K562 (cell line): ENCODE measurements around the gene NEDD4L. TPM values are rescaled to one million over a fixed set of nuclear protein-coding genes. Genes with fewer than 3 reads are reported as not detected.

Source experiments
- BCOR ChIP-seq: fragments of 450-650 bp; IDR thresholded peaks from 2 replicates; pipeline ENCODE4 v1.6.1; 2016
- CBFA2T2 ChIP-seq: fragments of 450-650 bp; conservative IDR thresholded peaks from 2 replicates; pipeline ENCODE4 v1.6.1; 2017; ENCODE audit warnings: mild to moderate bottlenecking
- CREB1 ChIP-seq, 2 experiments: sonication (generic) in 1 of 2; formaldehyde crosslinking in 1 of 2; IDR thresholded peaks; 2 replicates each; pipeline versions ENCODE4 v1.6.1 to v1.8.0; 2012 to 2022; ENCODE audit warnings: inconsistent platforms in 1 of 2, mild to moderate bottlenecking in 1 of 2, missing genetic modification reagents in 1 of 2, moderate library complexity in 1 of 2
- DDX20 ChIP-seq: fragments of 450-650 bp; IDR thresholded peaks from 2 replicates; pipeline ENCODE4 v1.6.1; 2016; ENCODE audit warnings: missing genetic modification characterization, low read depth, mild to moderate bottlenecking, missing compliant biosample characterization, moderate library complexity
- ELF1 ChIP-seq: fragments of 200-800 bp; sonication (Bioruptor generic); IDR thresholded peaks from 2 replicates; pipeline ENCODE4 v1.6.1; 2016; ENCODE audit warnings: missing genetic modification characterization, missing compliant biosample characterization
- ESRRA ChIP-seq: fragments of 450-650 bp; IDR thresholded peaks from 2 replicates; pipeline ENCODE4 v1.6.1; 2014; ENCODE audit warnings: low read depth, mild to moderate bottlenecking, moderate library complexity, borderline replicate concordance
- FOXJ3 ChIP-seq: sonication (generic); formaldehyde crosslinking; IDR thresholded peaks from 2 replicates; pipeline ENCODE4 v1.4.0; 2020; ENCODE audit warnings: mild to moderate bottlenecking, missing genetic modification reagents
- GTF2A2 ChIP-seq: IDR thresholded peaks from 2 replicates; pipeline ENCODE4 v1.6.1; 2016; ENCODE audit warnings: mild to moderate bottlenecking, missing genetic modification characterization, missing compliant biosample characterization
- HMG20B ChIP-seq: fragments of 250-450 bp; sonication (Bioruptor Pico); IDR thresholded peaks from 2 replicates; pipeline ENCODE4 v1.5.0; 2021; ENCODE audit warnings: mild to moderate bottlenecking
- HNRNPK ChIP-seq: fragments of 200-400 bp; formaldehyde crosslinking; IDR thresholded peaks from one replicate; pipeline ENCODE4 v1.6.1; 2018; ENCODE audit warnings: mild to moderate bottlenecking, low read depth, low read length; ENCODE audit not compliant: poor library complexity, severe bottlenecking
- KDM5B ChIP-seq: fragments of 200-600 bp; sonication (generic); IDR thresholded peaks from 2 replicates; pipeline ENCODE4 v1.6.1; 2012; ENCODE audit warnings: low read depth, mild to moderate bottlenecking, moderate library complexity, low read length, control low read depth, inconsistent platforms; ENCODE audit not compliant: insufficient replicate concordance
- NCOA1 ChIP-seq: fragments of 450-650 bp; IDR thresholded peaks from 2 replicates; pipeline ENCODE4 v1.6.1; 2016; ENCODE audit warnings: low read depth
- NUFIP1 ChIP-seq: fragments of 450-650 bp; IDR thresholded peaks from 2 replicates; pipeline ENCODE4 v1.6.1; 2018; ENCODE audit not compliant: partially characterized antibody
- PCBP2 ChIP-seq: fragments of 200-400 bp; formaldehyde crosslinking; IDR thresholded peaks from 2 replicates; pipeline ENCODE4 v1.6.1; 2018; ENCODE audit warnings: low read length, low read depth, mild to moderate bottlenecking, moderate library complexity; ENCODE audit not compliant: poor library complexity, severe bottlenecking
- PML ChIP-seq: IDR thresholded peaks from 2 replicates; pipeline ENCODE4 v1.6.1; 2012; ENCODE audit warnings: low read length, inconsistent platforms
- SIRT6 ChIP-seq: IDR thresholded peaks from one replicate; pipeline ENCODE4 v1.6.1; 2012; ENCODE audit warnings: low read depth, mild to moderate bottlenecking, control low read depth, inconsistent platforms, low read length, moderate library complexity
- TCF3 ChIP-seq: sonication (generic); formaldehyde crosslinking; IDR thresholded peaks from 2 replicates; pipeline ENCODE4 v1.4.0; 2020; ENCODE audit warnings: mild to moderate bottlenecking, missing genetic modification reagents
- U2AF1 ChIP-seq: fragments of 200-400 bp; formaldehyde crosslinking; optimal IDR thresholded peaks from 2 replicates; pipeline ENCODE3; 2017; ENCODE audit warnings: mild to moderate bottlenecking, low read depth, low read length, moderate library complexity
- ZNF12 ChIP-seq: sonication (generic); formaldehyde crosslinking; IDR thresholded peaks from 2 replicates; pipeline ENCODE4 v1.4.0; 2020; ENCODE audit warnings: mild to moderate bottlenecking, missing genetic modification reagents
- ZNF184 ChIP-seq: sonication (generic); formaldehyde crosslinking; IDR thresholded peaks from 2 replicates; pipeline ENCODE4 v1.5.0; 2020; ENCODE audit warnings: missing genetic modification reagents
- ZNF253 ChIP-seq: fragments of 250-450 bp; sonication (Bioruptor Pico); conservative IDR thresholded peaks from 2 replicates; pipeline ENCODE4 v1.6.1; 2021; ENCODE audit warnings: mild to moderate bottlenecking
- ZNF695 ChIP-seq: fragments of 450-650 bp; formaldehyde crosslinking; IDR thresholded peaks from 2 replicates; pipeline ENCODE4 v1.4.0; 2020; ENCODE audit warnings: mild to moderate bottlenecking, moderate library complexity
- ZNF785 ChIP-seq: fragments of 250-450 bp; sonication (Bioruptor Pico); IDR thresholded peaks from 2 replicates; pipeline ENCODE4 v1.4.0; 2020; ENCODE audit warnings: mild to moderate bottlenecking
- polyA plus RNA-seq, 8 experiments: library from polyadenylated mRNA; depleted of rRNA in 4 of 8; stranded (reverse) in 5 of 8; unstranded in 3 of 8; fragments of >200 nt; fragmentation: Nextera tagmentation in 2 of 8; fragmentation: Illumina TruSeq in 1 of 8; extraction: Ambion mirVana in 2 of 8; extraction: Trizol in 1 of 8; gene quantifications; 2 replicates each; pipeline versions ENCODE4 v1.2.1 to v1.2.3, GENCODE V29; 2011 to 2014; ENCODE audit warnings: inconsistent platforms in 1 of 8, missing spikeins in 1 of 8
- total RNA-seq, 7 experiments: library from RNA; depleted of rRNA in 6 of 7; stranded (reverse); fragments of >200 nt in 6 of 7; fragmentation: Illumina TruSeq in 2 of 7; extraction: Trizol in 2 of 7; gene quantifications; 2 replicates each; pipeline versions ENCODE4 v1.2.1 to v1.2.3, GENCODE V29; 2011 to 2021; ENCODE audit warnings: low replicate concordance in 1 of 7
- TF ChIP-seq, protein P1 (sequence below): fragments of 450-650 bp; IDR thresholded peaks from 2 replicates; pipeline ENCODE4 v1.6.1; 2016; ENCODE audit warnings: antibody characterized with exemption
- TF ChIP-seq, protein P2 (sequence below): IDR thresholded peaks from 3 replicates; pipeline ENCODE4 v1.6.1; 2011; ENCODE audit warnings: borderline replicate concordance, mild to moderate bottlenecking; ENCODE audit not compliant: insufficient read length, insufficient read depth
- TF ChIP-seq, protein P3 (sequence below): fragments of 450-650 bp; IDR thresholded peaks from 2 replicates; pipeline ENCODE4 v1.6.1; 2016; ENCODE audit warnings: missing biosample characterization, missing genetic modification characterization

NEDD4L gene
- total and polyA plus RNA-seq, 9 of the 15 experiments (the other 6 are each of a cell fraction or from before 2014, with no cell fraction given) = 8.1 to 33.4 (median 19.9) TPM

DNA sequence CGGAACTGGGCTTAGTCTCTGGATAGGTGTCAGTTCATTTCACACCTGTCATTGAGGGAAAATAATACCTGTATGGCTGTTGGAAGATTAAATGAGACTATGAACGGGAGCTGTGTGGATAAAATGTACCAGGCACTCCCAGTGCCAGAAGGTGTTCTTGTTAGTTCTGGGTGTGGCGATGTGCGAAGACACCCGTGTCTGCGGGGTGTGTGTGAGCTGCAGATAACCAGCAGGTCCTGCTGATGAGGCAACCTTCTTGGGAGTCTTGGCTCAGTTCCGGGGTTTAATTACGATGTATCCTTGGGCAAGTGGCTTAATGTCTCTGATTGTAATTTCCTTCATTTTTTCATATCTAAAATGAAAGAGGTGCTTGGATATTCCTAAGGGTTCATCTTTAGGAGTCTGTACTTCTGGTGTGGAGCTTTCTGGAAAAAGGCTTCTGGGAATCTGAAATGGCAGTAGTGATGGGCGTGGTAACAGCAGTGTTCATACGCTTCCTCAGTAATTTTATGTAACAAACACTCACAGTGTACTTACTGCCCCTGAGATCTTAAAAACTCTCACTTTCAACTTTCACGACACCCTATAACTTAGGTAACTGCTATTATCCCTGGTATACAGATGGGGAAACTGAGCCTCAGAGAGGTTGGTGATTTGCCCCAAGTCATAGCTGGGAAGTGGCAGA, 35.0 kb downstream of the NEDD4L start (continued):
- TF ChIP-seq, protein P1, sequence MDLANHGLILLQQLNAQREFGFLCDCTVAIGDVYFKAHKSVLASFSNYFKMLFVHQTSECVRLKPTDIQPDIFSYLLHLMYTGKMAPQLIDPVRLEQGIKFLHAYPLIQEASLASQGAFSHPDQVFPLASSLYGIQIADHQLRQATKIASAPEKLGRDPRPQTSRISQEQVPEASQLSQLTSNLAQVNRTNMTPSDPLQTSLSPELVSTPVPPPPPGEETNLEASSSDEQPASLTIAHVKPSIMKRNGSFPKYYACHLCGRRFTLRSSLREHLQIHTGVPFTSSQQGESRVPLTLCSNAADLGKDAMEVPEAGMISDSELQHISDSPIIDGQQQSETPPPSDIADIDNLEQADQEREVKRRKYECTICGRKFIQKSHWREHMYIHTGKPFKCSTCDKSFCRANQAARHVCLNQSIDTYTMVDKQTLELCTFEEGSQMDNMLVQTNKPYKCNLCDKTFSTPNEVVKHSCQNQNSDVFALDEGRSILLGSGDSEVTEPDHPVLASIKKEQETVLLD = peak; percentile 59; the same call in 1 of the 2 replicates
- TF ChIP-seq BCOR (peak; percentile 65), U2AF1 (no peak), PCBP2 (no peak), PML (peak; percentile 86), FOXJ3 (CRISPR knock-in tag) (no peak), NUFIP1 (no peak), HMG20B (CRISPR knock-in tag) (no peak), ZNF695 (CRISPR knock-in tag) (no peak), TCF3 (CRISPR knock-in tag) (peak; percentile 97), ZNF12 (no peak), CREB1 (IDR thresholded peaks at IDR 0.05) (peak; percentile 42; the same call in 1 of the 2 replicates), CREB1 (CRISPR knock-in tag; IDR thresholded peaks at IDR 0.05) (no peak), ZNF785 (CRISPR knock-in tag) (no peak), DDX20 (tag) (no peak), ELF1 (tag) (peak; percentile 52; the same call in 1 of the 2 replicates), GTF2A2 (tag) (no peak), CBFA2T2 (peak; percentile 92), ZNF184 (CRISPR knock-in tag) (no peak), SIRT6 (no peak), HNRNPK (no peak), ZNF253 (CRISPR knock-in tag) (no peak), KDM5B (no peak), ESRRA (no peak), NCOA1 (peak; percentile 45; the same call in 1 of the 2 replicates)
- TF ChIP-seq, protein P2, sequence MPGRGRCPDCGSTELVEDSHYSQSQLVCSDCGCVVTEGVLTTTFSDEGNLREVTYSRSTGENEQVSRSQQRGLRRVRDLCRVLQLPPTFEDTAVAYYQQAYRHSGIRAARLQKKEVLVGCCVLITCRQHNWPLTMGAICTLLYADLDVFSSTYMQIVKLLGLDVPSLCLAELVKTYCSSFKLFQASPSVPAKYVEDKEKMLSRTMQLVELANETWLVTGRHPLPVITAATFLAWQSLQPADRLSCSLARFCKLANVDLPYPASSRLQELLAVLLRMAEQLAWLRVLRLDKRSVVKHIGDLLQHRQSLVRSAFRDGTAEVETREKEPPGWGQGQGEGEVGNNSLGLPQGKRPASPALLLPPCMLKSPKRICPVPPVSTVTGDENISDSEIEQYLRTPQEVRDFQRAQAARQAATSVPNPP = no peak
- TF ChIP-seq, protein P3, sequence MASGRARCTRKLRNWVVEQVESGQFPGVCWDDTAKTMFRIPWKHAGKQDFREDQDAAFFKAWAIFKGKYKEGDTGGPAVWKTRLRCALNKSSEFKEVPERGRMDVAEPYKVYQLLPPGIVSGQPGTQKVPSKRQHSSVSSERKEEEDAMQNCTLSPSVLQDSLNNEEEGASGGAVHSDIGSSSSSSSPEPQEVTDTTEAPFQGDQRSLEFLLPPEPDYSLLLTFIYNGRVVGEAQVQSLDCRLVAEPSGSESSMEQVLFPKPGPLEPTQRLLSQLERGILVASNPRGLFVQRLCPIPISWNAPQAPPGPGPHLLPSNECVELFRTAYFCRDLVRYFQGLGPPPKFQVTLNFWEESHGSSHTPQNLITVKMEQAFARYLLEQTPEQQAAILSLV (tag) = no peak
